HepG2 (cell line): ENCODE data around the gene ZNF248.

ENCODE experiments used
- NFE2L1 ChIP-seq: sonication (generic); formaldehyde crosslinking; IDR thresholded peaks from 2 replicates; pipeline ENCODE4 v1.4.0; 2020; ENCODE audit warnings: missing genetic modification reagents, mild to moderate bottlenecking, borderline replicate concordance
- NKX3-1 ChIP-seq: sonication (generic); formaldehyde crosslinking; IDR thresholded peaks from 2 replicates; pipeline ENCODE4 v1.5.0; 2020; ENCODE audit warnings: missing genetic modification reagents
- PBX2 ChIP-seq: IDR thresholded peaks from 2 replicates; pipeline ENCODE4 v1.6.1; 2016; ENCODE audit warnings: control low read depth
- ZNF274 ChIP-seq: sonication (generic); formaldehyde crosslinking; IDR thresholded peaks from 2 replicates; pipeline ENCODE4 v1.5.1; 2020; ENCODE audit warnings: mild to moderate bottlenecking, missing genetic modification reagents
- ZNF281 ChIP-seq: sonication (generic); formaldehyde crosslinking; IDR thresholded peaks from 2 replicates; pipeline ENCODE4 v1.4.0; 2020; ENCODE audit warnings: missing genetic modification reagents, borderline replicate concordance
- TF ChIP-seq, protein P1 (sequence below): sonication (generic); formaldehyde crosslinking; IDR thresholded peaks from 2 replicates; pipeline ENCODE4 v1.5.0; 2020; ENCODE audit warnings: mild to moderate bottlenecking, missing genetic modification reagents, moderate library complexity

DNA sequence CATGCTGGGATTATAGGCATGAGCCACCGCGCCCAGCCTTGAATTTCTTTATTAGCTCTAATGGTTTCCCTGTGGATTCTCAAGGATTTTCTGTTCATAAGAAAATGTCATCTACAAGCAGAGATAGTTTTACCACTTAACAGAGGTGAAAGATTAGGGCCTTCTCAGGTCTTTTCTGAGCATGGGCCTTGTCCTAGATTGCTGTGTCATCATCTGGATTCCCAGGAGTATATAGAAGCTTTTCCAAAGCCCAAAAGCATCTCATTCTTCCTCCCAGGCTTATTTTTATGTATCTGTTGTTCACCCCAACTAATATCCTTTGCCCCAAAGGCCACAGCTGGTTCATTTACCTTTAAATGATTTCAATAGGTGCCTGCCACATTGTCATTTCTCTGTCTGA, 13.7 kb upstream of the ZNF248 start:
- no peak for TF ChIP-seq NFE2L1 (CRISPR knock-in tag)
- TF ChIP-seq, protein P1, sequence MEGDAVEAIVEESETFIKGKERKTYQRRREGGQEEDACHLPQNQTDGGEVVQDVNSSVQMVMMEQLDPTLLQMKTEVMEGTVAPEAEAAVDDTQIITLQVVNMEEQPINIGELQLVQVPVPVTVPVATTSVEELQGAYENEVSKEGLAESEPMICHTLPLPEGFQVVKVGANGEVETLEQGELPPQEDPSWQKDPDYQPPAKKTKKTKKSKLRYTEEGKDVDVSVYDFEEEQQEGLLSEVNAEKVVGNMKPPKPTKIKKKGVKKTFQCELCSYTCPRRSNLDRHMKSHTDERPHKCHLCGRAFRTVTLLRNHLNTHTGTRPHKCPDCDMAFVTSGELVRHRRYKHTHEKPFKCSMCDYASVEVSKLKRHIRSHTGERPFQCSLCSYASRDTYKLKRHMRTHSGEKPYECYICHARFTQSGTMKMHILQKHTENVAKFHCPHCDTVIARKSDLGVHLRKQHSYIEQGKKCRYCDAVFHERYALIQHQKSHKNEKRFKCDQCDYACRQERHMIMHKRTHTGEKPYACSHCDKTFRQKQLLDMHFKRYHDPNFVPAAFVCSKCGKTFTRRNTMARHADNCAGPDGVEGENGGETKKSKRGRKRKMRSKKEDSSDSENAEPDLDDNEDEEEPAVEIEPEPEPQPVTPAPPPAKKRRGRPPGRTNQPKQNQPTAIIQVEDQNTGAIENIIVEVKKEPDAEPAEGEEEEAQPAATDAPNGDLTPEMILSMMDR (CRISPR knock-in tag), result no peak
- TF ChIP-seq NKX3-1 (CRISPR knock-in tag), result no peak
- TF ChIP-seq ZNF274, result no peak
- TF ChIP-seq ZNF281 (CRISPR knock-in tag), result no peak
- TF ChIP-seq PBX2, result no peak
